NCI-H69 (cell line): ENCODE measurements around the gene SLCO1A2.
A peak's percentile ranks its signal among the peaks of the same experiment; 100 is the strongest.

Experiments
- DNase-seq: peaks from one replicate; lab custom pipeline; 2025; lab: John Stamatoyannopoulos, UW

The SLCO1A2 gene

DNA sequence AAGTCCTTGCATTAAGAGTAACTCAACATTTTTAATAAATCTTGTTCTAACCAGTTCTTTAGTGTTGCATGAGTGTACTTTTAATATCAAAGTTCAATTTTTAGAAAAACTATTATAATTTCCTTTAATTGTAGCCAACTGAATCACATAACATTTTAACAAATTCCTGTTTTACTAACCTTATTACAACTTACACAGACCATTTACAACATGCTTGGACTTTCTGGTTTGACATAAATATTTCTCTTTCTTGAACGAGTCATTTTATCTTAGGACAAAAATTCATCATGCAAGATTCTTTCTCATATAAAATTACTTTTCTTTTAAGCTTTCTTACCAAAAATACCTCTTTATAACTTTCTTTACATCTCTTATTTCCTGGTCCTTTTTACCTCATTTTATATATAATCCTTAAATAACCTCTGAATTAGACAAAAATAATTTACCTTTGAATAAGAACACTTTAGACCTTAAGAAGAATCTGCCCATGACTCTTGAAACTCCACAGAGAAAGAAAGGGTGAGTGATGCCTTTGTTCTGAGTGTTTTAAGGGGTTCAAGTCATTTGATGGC lies 3.9 kb downstream of the SLCO1A2 start:
- peak; percentile 2 for DNase-seq

DNA sequence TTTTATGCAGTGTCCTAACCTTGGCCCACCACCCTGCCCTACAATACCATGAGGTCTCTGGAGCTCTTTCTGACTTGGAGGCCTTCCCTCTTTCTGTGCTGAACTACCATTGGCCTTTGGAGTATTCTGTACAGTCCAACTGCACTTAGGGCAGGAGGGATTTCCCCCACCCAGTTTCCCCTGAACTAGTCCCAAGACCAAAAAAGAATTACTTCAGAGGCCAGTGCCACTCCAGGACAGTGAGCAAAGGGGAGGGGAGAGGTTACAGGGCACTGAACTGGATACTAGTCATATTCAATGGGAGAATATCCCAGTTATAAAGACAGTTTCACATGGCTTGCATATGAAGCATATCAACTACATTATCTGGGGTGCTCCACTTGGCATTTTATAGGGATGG lies 6.1 kb downstream of the SLCO1A2 start:
- no peak for DNase-seq

DNA sequence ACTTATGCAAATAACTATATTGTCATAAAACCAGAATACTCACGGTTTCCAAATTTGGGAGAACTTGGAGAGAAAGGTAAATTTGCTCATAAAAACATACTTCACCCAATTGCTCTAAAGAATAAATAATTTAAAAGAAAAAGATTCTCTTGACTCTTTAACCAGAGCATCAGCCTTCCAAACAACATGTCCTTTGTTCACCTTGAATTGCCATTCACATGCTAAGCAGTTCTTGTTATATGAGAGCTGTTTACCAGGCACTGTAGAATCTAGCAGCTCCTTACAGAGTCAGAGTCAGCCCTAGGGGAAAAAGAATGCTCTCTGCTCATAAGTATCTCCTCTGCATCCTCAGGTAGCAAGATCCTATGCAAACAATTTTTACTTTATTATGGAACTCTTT lies 10.2 kb downstream of the SLCO1A2 start:
- no peak for DNase-seq

DNA sequence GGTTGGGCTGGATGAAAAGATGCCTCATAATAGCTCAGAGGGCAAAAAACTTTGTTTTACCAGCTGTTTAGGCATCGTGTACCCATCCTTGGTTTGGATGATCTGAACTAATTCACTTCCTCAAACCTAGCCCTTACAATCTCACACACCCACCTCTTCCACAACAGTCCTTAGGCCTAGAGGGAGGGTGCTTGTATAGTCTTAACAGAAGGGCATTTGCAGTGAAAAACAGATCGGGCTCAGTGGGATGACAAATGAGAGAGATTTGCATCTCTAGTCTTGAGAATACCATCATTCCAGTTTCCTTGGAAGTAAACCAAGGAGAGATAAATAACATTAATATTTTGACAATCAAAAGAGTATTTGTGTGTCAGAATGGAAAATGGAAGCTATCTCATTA lies 11.0 kb downstream of the SLCO1A2 start:
- DNase-seq: no peak

DNA sequence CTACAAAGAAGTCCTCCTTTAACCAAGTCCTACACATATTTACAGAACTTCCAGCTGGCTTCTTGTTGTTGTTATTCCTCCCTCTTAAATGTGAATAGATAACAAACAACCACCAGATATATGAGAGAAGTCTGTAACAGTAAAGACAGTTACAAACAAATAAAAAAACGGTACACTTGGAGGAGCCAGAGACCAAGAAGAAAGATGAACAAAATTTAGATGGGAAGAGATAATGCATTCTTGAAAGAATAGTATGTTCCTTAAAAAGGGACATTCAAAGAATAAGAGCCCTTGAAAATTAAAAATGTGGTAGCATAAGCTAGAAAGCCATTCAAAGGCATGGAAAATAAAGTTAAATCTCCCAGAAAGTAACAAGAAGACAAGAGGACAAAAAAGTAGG lies 25.9 kb downstream of the SLCO1A2 start:
- no peak for DNase-seq

DNA sequence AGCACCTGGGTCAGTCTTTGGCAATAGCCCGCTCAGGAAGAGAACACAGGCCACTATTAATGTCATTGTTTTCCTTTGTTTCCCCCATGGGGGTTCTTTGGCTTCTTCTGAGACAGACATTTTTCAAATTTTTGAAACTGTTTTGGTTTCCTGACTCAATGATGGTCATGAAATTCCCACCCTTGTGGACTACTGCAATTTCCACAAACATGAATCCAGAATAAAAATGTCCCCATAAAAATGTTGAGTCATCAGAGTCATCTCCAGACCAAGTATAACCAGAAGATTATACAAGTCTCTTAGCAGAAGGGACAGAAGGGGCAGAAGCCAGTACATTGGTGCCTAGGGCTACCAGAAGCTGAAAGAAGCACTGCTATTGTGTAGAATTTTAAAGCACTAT lies 29.1 kb downstream of the SLCO1A2 start:
- DNase-seq: no peak

DNA sequence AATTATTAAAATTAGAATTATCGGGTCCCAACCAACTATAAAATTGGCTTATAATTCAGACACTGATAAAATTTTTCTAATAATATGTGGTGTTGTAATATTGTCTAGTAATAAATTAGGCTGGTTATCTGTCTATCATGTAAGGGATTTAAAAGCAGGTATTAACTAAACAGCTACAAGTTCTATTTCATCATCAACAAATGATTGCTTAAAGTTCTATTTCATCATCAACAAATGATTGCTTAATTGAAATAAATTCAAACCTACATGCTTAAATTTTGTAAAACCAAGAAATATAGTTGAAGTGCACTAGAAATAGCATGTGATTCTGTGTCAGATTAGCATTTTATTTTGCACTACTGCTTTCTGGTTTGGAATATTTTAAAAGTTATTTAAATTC lies 34.1 kb downstream of the SLCO1A2 start:
- DNase-seq: no peak

DNA sequence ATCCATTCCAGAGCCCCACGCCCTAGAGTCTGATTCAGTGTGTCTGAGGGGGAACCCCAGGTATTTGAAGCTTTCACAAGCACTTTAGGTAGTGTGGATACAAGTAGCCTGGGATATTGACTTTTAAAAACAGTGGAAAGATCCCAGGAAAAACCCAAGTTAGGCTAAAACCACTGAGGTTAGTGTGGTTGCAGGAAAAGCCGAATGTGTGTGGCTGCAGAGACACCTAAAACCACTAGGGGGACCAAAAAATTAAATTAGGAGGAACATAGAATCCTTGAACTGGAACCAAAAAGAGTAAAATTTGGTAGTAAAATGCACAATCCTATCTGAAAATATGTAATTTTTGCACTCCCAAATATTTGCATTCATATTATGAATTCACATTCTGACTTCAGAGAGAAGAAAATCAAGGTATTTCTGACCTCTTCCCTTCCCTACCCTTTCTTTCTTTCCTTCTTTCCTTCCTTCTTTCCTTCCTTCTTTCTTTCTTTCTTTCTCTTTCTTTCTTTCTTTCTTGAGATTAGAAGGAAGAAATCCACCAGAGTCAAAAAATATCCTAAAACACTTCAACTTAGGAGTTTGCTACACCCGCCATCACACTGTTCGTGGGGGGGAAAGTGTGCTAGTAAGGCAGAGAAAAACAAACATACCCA lies 37.8 kb downstream of the SLCO1A2 start:
- DNase-seq: peak; percentile 14

DNA sequence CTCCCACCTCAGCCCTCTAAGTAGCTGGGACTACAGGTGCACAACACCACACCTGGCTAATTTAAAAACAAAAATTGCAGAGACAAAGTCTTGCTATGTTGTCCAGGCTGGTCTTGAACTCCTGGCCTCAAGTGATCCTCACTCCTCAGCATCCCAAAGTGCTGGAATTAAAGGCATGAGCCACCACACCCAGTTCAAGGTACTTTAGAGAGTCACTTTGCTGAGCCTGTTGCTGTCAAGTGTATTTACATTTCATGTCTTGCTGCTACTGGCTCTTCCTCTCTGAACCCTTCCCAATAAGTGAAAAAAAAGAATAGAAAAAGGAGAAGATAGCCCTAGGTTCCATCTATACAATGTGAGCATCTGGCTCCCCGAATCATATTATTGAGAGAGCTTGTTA lies 38.4 kb downstream of the SLCO1A2 start:
- DNase-seq: no peak

DNA sequence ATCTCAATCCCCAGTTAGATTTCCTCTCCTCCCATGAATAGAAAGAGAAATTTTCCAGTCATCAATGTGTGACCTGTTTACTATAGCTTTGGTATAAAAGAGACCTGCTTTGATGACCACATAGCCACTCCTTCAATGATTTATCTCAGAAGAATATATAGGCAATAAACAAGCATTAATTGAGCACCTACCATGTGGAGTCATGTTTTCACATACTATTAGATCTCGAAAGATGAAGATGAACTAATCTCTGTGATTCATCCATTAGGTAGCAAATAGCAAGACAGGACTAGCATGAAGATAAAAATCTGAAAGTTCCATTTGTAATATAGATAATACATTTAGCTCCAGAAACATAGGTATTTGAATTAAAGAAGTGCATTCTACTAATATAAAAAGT lies 40.5 kb downstream of the SLCO1A2 start:
- DNase-seq: no peak

DNA sequence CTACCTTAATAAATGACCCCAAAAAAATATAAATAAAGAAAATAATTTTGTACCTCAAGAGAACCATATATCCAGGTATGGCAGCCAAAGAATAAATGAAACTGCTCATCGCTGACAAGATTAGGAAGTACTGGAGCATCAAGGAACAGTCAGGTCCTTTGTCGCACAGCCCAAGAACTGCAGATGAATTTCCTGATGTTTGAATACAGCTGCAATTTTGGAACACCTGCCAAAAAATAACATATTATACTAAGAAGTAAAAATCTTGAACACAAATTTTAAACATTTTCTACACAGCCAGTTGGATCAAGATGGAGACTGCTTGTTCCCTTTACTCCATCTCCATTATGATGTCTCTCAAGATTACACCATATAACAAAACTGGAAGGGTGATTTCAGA lies 42.6 kb downstream of the SLCO1A2 start:
- DNase-seq: no peak

DNA sequence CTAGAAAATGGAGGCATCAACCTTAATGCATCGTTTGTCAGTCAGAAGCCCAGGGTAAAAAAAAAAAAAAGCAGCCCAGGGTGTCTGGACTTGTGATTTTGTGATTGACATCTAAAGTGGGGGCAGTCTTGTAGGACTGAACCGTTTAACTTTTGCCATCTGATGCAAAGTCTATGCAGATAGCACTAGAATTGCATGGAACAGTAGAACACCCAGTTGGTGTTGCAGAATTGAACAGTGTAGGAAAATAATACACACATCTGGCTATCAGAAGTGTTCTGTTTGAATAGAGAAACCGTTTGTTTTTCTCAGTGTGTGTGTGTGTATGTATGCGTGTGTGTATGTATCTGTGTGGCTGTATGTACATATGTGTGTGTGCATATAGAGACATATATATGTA lies 45.0 kb downstream of the SLCO1A2 start:
- no peak for DNase-seq

DNA sequence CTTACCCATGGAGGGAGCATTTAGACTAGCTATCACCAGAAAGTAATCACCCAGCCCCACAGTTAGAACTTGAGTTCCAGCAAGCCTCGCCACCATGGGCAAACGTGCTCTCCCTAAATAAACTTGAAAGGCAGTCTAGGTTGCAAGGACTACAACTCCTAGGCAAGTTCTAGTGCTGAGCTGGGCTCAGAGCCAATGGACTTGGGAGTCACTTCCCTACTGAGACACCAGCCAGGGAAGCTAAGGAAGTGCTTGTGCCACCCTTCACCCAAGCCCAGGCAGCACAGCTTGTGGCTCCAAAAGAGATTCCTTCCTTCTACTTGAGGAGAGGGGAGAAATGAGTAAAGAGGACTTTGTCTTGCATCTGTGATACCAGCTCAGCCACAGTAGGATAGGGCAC lies 57.9 kb downstream of the SLCO1A2 start:
- no peak for DNase-seq

DNA sequence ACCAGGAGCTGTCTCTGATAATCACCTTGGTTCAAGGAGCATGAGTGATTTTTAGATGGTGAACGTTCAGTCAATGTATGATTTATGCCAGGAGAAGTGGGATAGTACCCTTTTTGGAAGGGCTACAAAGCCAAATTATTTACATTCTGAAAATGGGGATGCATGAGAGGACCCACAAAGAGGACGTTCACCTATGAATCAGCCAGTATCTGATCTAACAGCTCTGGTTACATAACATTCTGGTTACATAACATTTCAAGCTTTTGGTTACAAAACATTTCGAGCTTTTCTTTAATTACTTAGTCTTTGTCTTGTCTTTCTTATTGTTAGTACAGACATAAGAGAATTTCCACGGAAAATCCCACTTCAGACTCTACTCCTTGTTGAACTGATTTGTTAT lies 68.8 kb downstream of the SLCO1A2 start:
- no peak for DNase-seq

DNA sequence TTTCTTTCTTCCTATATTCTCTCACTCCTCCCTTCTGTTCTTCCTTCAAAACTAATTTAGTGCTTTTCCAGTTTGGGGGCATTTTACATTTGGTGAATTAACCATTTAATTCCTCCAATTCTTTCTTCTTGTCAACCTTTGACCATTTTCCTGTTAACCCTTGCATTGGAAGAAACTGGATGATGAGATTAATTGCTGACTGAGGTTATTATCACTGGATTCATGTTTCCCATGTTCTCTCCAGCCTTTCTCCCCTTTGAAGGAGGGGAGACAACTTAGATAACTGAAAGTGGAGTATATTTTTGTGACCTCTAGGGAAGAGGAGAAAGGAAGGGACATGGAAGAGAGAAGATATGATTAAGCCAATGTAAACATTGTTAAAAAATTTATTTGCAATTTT lies 70.5 kb downstream of the SLCO1A2 start:
- no peak for DNase-seq

DNA sequence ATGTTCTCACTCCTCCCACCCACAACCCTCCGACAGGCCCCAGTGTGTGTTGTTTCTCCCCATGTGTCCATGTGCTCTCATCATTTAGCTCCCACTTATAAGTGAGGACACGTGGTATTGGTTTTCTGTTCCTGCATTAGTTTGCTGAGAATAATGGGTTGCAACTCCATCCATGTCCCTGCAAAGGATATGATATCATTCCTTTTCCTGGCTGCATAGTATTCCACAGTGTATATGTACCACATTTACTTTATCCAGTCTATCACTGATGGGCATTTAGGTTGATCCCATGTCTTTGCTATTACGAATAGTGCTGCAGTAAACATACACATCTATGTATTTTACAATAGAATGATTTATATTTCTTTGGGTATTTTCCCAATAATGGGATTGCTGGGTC lies 77.5 kb downstream of the SLCO1A2 start:
- no peak for DNase-seq

DNA sequence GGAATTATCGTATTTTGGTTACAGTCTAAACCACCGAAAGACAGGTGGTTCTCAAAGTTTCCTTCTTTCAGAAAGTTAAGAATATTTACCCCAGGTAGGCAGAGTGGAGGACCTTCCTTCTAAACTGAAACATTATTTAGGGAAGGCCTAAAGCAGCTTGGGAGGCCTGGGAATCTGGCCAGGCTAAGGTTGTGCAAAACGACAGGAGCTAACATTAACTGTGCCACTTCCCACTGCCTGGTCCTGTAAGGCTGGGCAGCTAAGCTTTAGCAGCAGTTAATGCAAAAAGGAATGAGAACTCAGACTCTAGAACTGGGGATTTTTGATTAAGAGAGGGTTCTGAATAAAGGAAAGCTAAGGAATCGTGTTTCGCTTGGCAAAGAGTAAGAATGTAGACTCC lies 82.6 kb downstream of the SLCO1A2 start:
- DNase-seq: no peak

DNA sequence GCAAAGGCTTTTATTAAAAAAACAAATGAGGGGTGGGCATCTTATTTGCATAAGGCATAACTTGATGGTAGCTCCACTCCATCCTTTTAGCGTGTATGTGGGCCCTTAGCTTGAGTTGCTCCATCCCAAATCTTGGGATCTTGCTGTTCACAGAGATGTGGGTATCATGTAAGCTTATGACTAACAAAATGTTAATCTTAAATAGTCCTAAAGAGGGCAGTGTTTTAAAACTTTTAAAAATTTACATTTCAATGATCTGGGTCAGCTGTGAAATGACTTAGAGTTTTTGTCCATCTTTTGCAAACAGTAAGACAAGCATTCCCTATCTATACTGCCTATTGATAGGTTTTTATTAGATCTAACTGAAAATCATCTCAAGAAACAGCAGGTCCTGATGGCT lies 86.0 kb downstream of the SLCO1A2 start:
- DNase-seq: peak; percentile 9

DNA sequence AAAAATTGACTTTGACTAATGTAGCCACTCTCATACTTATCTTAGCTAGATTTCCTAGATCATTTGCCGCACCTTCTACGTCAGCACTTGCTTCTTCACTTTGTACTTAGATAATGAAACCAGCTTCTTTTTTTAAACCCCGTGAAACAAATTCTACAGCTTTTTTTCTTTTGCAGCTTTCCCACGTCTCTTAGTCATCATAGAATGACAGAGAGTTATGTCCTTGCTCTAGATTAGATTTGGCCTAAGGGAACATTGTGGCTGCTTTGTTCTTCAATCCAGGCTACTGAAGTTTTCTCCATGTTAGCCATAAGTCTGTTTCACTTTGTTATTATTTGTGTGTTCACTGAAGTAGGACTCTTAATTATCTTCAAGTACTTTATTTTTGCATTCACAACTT lies 94.9 kb downstream of the SLCO1A2 start:
- no peak for DNase-seq

DNA sequence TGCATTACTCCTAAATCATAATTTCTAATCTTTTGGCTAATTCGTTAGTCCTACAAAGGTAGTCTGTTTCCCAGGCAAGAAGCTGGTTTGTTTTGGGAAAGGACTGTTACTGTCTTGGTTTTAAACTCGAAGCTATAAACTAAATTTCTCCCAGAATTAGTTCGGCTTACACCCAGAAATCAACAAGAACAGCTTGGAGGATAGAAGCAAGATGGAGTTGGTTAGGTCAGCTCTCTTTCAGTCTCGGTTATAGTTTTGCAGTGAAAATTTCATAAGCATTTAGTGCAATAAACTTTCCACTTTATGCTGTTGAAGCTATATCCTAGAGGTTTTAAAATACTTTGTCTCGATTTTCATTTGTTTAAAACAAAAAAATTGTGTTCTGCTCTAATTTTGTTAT lies 100.3 kb downstream of the SLCO1A2 start:
- DNase-seq: no peak

DNA sequence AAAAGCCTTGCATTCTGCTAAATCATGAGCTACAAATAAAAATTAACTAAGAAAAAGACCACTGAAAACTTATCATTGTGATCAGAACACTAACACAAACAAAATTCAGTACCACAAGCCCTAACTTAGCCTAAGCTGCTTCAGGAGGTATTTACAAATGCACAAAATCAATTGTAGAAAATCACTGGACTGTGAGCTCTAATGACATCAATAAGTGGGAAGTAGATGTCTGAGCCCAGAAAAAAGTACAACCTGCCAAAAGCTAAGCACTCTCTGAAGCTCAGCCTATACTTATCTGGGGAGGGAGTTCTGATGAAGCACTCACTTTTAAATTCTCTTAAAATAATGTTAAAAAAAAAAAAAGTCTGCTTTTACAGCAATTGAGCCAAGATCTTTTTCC lies 110.8 kb downstream of the SLCO1A2 start:
- no peak for DNase-seq

DNA sequence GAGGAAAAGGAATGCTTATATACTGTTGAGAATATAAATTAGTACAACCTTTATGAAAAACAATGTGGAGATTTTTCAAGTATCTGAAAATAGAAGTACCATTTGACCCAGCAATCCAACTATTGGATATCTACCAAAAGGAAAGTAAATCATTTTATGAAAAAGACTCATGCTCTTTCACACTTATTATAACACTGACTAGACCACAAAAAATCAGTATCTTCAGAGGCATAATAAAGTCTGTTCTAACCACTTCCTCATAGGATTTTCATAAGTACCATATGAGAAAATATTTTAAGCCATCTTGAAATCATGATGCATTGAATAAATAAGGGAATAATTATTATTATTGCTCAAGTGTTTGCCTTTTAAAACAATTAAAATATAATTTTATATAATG lies 112.9 kb downstream of the SLCO1A2 start:
- no peak for DNase-seq

DNA sequence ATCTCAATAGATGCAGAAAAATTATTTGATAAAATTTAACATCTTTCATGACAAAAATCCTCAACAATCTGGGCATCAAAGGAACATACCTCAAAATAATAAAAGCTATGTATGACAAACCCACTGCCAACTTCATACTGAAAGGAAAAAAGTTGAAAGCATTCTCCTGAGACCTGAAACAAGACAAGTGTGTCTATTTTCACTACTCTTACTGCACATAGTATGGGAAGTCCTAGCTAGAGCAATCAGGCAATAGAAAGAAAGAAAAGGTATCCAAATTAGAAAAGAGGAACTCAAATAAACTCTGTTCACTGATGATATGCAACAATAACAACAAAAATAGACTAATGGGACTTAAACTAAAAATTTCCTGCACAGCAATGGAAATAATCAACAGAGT lies 113.6 kb downstream of the SLCO1A2 start:
- no peak for DNase-seq

DNA sequence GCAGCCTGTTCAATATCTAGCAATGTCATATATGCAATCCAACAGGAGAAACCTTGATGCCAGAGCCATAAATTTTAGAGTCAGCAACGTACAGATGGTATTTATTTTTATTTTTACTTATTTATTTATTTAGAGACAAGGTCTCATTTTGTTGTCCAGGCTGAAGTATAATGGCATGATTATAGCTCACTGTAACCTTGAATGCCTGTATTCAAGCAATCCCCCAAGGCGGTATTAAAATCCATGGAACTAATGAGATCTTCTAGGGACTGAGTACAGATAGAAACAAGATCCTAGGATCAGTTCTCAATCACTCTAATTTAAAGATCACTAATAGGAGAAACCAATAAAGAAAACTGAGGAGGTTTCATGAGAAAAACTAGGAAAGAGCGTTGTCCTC lies 114.5 kb downstream of the SLCO1A2 start:
- DNase-seq: no peak

DNA sequence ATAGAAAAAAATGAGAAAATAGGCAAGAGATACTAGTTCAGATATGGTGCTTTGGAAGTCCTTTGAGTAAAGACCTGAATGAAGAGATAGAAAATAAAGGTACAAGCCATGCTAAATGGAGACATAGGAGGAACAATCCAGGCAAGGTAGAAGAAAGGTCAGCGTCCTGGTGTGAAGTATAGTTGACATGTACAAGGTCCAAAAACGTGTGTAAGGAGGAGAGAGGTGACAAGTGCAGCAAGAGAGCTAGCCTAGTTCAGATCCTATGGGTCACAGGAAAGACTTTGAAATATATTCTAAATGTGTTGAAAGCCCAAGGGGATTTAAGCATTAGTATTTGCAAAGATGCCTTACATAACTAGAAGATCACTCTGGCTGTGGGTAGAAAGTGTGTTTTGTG lies 115.5 kb downstream of the SLCO1A2 start:
- no peak for DNase-seq
